ACC112 (cell line): Measurements from ENCODE around the gene ADAM22.
"Not testable (repeated sequence)": the region's sequence is repeated elsewhere in the genome, so short reads cannot be mapped to it uniquely, and the experiment has no call there.

Experiments
- H2AFZ ChIP-seq: fragments of 200-600 bp; sonication (generic); one replicate; pipeline ENCODE4 v1.6.0; 2017; ENCODE audit warnings: antibody characterized with exemption, low read length; ENCODE audit not compliant: unreplicated experiment
- H3K27ac ChIP-seq: fragments of 200-600 bp; sonication (generic); 2 replicates; pipeline ENCODE4 v1.5.1; 2014; ENCODE audit warnings: low read depth, mild to moderate bottlenecking, antibody characterized with exemption, low read length, moderate library complexity
- H3K27me3 ChIP-seq: fragments of 200-600 bp; sonication (generic); 2 replicates; pipeline ENCODE4 v1.6.1; 2014; ENCODE audit warnings: mild to moderate bottlenecking, antibody characterized with exemption, low read length, moderate library complexity, mixed read lengths; ENCODE audit not compliant: insufficient read depth
- H3K36me3 ChIP-seq: fragments of 200-600 bp; sonication (generic); 2 replicates; pipeline ENCODE4 v1.6.1; 2016; ENCODE audit warnings: mild to moderate bottlenecking, antibody characterized with exemption, low read length, moderate library complexity, mixed read lengths; ENCODE audit not compliant: insufficient read depth
- H3K4me1 ChIP-seq: fragments of 200-600 bp; sonication (generic); one replicate; pipeline ENCODE4 v1.6.1; 2016; ENCODE audit warnings: low read length, mixed read lengths; ENCODE audit not compliant: insufficient read depth, unreplicated experiment, control insufficient read depth
- H3K4me3 ChIP-seq: fragments of 200-600 bp; sonication (generic); 2 replicates; pipeline ENCODE4 v1.5.1; 2014; ENCODE audit warnings: mild to moderate bottlenecking, low read depth, low read length
- H3K79me2 ChIP-seq: fragments of 200-600 bp; sonication (generic); one replicate; pipeline ENCODE4 v1.6.0; 2016; ENCODE audit warnings: low read length; ENCODE audit not compliant: control insufficient read depth, unreplicated experiment, insufficient read depth

The ADAM22 gene

GRCh38 chr7:87933953-87934698 lies at the start of gene ADAM22:
ADAM22 (plus strand) TSS chr7:87934251; CDS start chr7:87934466, 215 bp downstream.
- Histone ChIP-seq H3K27ac (no peak within 1 kb of the TSS), H3K36me3 (no peaks in the 10 kb centered on the region)

GRCh38 chr7:87885018-87885417 lies 49.0 kb upstream of the ADAM22 start:
- peaks cover 6% of the 10 kb centered on the region; the same call in 1 of the 2 replicates for H3K36me3 ChIP-seq
- H3K27me3 ChIP-seq: no peaks in the 10 kb centered on the region
- H3K4me1 ChIP-seq: peaks cover 4% of the 10 kb centered on the region
- no peak overlapping the region for H2AFZ ChIP-seq
- no peak overlapping the region for H3K27ac ChIP-seq
- H3K79me2 ChIP-seq: peaks cover 43% of the 10 kb centered on the region
- no peak overlapping the region for H3K4me3 ChIP-seq

More at GRCh38 chr7:87933953-87934698, at the start of gene ADAM22:
- H3K27me3 ChIP-seq: peaks cover 9% of the 10 kb centered on the region; the same call in 1 of the 2 replicates
- H3K4me3 ChIP-seq: peak within 1 kb of the TSS; percentile 80
- peak within 1 kb of the TSS; percentile 90 for H2AFZ ChIP-seq
- peaks cover 3% of the 10 kb centered on the region for H3K4me1 ChIP-seq
- H3K79me2 ChIP-seq: no peaks in the 10 kb centered on the region

- H3K36me3 ChIP-seq: peaks cover 4% of the 10 kb centered on the region
- H3K4me1 ChIP-seq: no peaks in the 10 kb centered on the region
- H3K4me3 ChIP-seq: no peak overlapping the region
- H2AFZ ChIP-seq: no peak overlapping the region
- peaks cover 32% of the 10 kb centered on the region for H3K79me2 ChIP-seq
- no peak overlapping the region for H3K27ac ChIP-seq
- H3K27me3 ChIP-seq: no peaks in the 10 kb centered on the region
These were observed 47.2 kb upstream of the ADAM22 start for GRCh38 chr7:87886875-87887274.

GRCh38 chr7:87895363-87895762 lies 38.7 kb upstream of the ADAM22 start:
- Histone ChIP-seq H3K36me3 (peaks cover 21% of the 10 kb centered on the region), H2AFZ (no peak overlapping the region), H3K4me3 (no peak overlapping the region), H3K79me2 (peaks cover 26% of the 10 kb centered on the region), H3K27ac (no peak overlapping the region), H3K4me1 (no peaks in the 10 kb centered on the region), H3K27me3 (no peaks in the 10 kb centered on the region)

- Histone ChIP-seq H3K79me2 (peaks cover 7% of the 10 kb centered on the region), H3K36me3 (peaks cover 20% of the 10 kb centered on the region), H2AFZ (no peak overlapping the region), H3K4me3 (no peak overlapping the region), H3K4me1 (no peaks in the 10 kb centered on the region), H3K27me3 (no peaks in the 10 kb centered on the region), H3K27ac (no peak overlapping the region)
These were observed 34.8 kb upstream of the ADAM22 start for GRCh38 chr7:87899255-87899654.

GRCh38 chr7:87907136-87907906 lies 26.7 kb upstream of the ADAM22 start:
- H2AFZ ChIP-seq, H3K4me3 ChIP-seq, H3K36me3 ChIP-seq, H3K27me3 ChIP-seq, H3K4me1 ChIP-seq, H3K27ac ChIP-seq, H3K79me2 ChIP-seq: not testable (repeated sequence)

GRCh38 chr7:87908814-87909213 lies 25.2 kb upstream of the ADAM22 start:
- H3K4me1 ChIP-seq, H3K36me3 ChIP-seq, H3K27ac ChIP-seq: not testable (repeated sequence)

GRCh38 chr7:87912121-87912520 lies 21.9 kb upstream of the ADAM22 start:
- no peaks in the 10 kb centered on the region for H3K79me2 ChIP-seq
- H3K4me3 ChIP-seq: no peak overlapping the region
- H2AFZ ChIP-seq: no peak overlapping the region
- no peaks in the 10 kb centered on the region for H3K4me1 ChIP-seq
- H3K36me3 ChIP-seq: no peaks in the 10 kb centered on the region; the same call in 1 of the 2 replicates
- no peak overlapping the region for H3K27ac ChIP-seq
- no peaks in the 10 kb centered on the region for H3K27me3 ChIP-seq

More at GRCh38 chr7:87908814-87909213, 25.2 kb upstream of the ADAM22 start:
- H3K27me3 ChIP-seq, H3K79me2 ChIP-seq, H2AFZ ChIP-seq, H3K4me3 ChIP-seq: not testable (repeated sequence)

GRCh38 chr7:87918740-87919139 lies 15.3 kb upstream of the ADAM22 start:
- Histone ChIP-seq H3K4me3 (no peak overlapping the region), H3K4me1 (no peaks in the 10 kb centered on the region), H3K27ac (no peak overlapping the region), H2AFZ (no peak overlapping the region), H3K79me2 (no peaks in the 10 kb centered on the region), H3K36me3 (no peaks in the 10 kb centered on the region), H3K27me3 (no peaks in the 10 kb centered on the region)

GRCh38 chr7:87919875-87920274 lies 14.2 kb upstream of the ADAM22 start:
- Histone ChIP-seq H2AFZ (no peak overlapping the region), H3K4me3 (no peak overlapping the region), H3K79me2 (no peaks in the 10 kb centered on the region), H3K36me3 (no peaks in the 10 kb centered on the region), H3K4me1 (no peaks in the 10 kb centered on the region), H3K27me3 (no peaks in the 10 kb centered on the region), H3K27ac (no peak overlapping the region)

GRCh38 chr7:87920578-87920977 lies 13.5 kb upstream of the ADAM22 start:
- H3K27me3 ChIP-seq: no peaks in the 10 kb centered on the region
- H3K4me1 ChIP-seq: no peaks in the 10 kb centered on the region
- H3K79me2 ChIP-seq: no peaks in the 10 kb centered on the region
- H2AFZ ChIP-seq: no peak overlapping the region
- H3K27ac ChIP-seq: no peak overlapping the region
- H3K36me3 ChIP-seq: no peaks in the 10 kb centered on the region
- H3K4me3 ChIP-seq: no peak overlapping the region
